Activated T-helper 1 cell treated with Interleukin-2 at 50 U/mL for 16 hours (primary cell): ENCODE data around the gene PROSER3.

Source experiments
- DNase-seq: peaks from one replicate; pipeline ENCODE4 v3.0.0-alpha.2; 2020; ENCODE audit warnings: low read depth

The PROSER3 gene

GRCh38 chr19:35777086-35777841 lies 19.3 kb downstream of the PROSER3 start:
- no peak for DNase-seq

DNA sequence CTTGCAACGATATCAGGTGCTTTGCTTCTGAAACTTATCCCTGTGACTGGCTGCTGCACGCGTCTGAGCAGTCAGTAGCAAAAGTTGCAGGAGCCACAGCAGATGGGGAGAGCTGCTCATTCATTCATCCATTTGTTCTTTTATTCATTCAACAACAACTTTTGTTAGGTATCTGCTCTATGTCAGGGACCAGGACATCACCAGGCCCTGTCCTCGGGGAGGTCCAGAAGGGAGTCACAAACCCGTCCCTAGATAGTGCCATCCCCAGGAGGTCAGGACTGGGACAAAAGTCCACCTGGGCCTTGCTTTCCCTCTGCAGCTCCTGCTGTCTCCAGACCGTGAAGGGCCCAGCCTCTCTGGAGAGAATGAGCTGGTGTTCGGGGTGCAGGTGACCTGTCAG lies 20.0 kb downstream of the PROSER3 start:
- no peak for DNase-seq

DNA sequence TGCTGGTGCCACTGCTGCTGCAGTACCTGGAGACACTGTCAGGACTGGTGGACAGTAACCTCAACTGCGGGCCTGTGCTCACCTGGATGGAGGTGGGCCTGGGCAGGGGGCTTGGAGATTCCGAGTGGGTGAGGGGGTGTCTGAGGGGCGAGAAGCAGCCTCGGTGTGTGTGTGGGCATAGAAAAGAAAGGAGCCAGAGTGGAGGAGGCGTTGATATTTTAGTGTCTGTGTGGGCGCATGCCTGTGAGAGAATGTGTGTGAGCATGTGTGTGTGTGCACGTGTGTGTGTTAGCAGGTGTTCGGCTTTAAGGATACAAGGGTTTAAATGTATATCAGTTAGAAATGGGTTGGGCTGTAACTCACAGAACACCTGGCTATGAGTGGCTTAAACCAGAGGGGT lies 21.1 kb downstream of the PROSER3 start:
- no peak for DNase-seq

DNA sequence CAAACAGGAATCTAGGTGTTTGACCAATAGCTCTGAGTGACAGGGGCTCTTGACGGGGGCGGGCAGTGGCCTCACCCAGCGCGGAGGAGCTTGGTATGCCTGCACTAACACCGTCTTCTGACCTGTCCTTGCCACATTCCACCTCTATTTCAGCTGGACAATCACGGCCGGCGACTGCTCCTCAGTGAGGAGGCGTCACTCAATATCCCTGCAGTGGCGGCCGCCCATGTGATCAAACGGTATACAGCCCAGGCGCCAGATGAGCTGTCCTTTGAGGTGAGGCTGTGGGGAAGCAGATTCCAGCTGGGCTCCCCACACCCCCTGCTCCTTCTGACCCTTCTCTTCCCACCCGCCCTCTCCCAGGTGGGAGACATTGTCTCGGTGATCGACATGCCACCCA lies 22.1 kb downstream of the PROSER3 start:
- no peak for DNase-seq

DNA sequence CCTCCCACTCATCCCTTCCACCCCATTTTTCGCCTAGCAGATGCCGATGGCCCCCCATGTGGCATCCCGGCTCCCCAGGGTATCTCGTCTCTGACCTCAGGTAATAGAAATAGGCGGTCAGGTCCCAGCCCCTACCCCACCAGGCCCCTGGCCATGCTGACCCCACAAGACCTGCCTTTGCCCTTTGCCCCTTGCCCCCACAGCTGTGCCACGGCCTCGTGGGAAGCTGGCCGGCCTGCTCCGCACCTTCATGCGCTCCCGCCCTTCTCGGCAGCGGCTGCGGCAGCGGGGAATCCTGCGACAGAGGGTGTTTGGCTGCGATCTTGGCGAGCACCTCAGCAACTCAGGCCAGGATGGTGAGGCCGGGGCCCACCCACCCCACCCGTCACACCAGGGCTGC lies 22.7 kb downstream of the PROSER3 start:
- DNase-seq, result no peak

GRCh38 chr19:35781650-35782049 lies 23.7 kb downstream of the PROSER3 start:
- no peak for DNase-seq

- no peak for DNase-seq
These were observed 24.6 kb downstream of the PROSER3 start for GRCh38 chr19:35782589-35782988.

GRCh38 chr19:35783469-35784434 lies 25.8 kb downstream of the PROSER3 start:
- no peak for DNase-seq

- no peak for DNase-seq
These were observed 26.7 kb downstream of the PROSER3 start for GRCh38 chr19:35784503-35785338.

DNA sequence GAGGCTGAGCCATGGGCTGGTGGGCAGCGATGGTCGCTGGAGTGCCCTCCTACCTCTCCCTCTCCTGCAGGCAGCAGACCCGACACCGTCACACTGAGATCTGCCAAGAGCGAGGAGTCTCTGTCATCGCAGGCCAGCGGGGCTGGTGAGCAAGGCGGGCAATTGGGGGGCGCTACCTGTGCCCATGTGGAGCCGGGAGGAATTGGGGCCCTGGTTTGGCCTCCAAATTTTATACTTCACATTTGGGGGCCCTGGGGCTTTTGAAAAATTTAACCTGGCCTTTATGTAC lies 27.3 kb downstream of the PROSER3 start:
- no peak for DNase-seq

- DNase-seq, result no peak
These were observed 28.6 kb downstream of the PROSER3 start for GRCh38 chr19:35786299-35787160.

DNA sequence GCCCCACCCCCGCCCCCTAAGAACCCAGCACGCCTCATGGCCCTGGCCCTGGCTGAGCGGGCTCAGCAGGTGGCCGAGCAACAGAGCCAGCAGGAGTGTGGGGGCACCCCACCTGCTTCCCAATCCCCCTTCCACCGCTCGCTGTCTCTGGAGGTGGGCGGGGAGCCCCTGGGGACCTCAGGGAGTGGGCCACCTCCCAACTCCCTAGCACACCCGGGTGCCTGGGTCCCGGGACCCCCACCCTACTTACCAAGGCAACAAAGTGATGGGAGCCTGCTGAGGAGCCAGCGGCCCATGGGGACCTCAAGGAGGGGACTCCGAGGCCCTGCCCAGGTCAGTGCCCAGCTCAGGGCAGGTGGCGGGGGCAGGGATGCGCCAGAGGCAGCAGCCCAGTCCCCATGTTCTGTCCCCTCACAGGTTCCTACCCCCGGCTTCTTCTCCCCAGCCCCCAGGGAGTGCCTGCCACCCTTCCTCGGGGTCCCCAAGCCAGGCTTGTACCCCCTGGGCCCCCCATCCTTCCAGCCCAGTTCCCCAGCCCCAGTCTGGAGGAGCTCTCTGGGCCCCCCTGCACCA lies 29.3 kb downstream of the PROSER3 start:
- no peak for DNase-seq

GRCh38 chr19:35788205-35788960 lies 30.4 kb downstream of the PROSER3 start:
- DNase-seq, result no peak

DNA sequence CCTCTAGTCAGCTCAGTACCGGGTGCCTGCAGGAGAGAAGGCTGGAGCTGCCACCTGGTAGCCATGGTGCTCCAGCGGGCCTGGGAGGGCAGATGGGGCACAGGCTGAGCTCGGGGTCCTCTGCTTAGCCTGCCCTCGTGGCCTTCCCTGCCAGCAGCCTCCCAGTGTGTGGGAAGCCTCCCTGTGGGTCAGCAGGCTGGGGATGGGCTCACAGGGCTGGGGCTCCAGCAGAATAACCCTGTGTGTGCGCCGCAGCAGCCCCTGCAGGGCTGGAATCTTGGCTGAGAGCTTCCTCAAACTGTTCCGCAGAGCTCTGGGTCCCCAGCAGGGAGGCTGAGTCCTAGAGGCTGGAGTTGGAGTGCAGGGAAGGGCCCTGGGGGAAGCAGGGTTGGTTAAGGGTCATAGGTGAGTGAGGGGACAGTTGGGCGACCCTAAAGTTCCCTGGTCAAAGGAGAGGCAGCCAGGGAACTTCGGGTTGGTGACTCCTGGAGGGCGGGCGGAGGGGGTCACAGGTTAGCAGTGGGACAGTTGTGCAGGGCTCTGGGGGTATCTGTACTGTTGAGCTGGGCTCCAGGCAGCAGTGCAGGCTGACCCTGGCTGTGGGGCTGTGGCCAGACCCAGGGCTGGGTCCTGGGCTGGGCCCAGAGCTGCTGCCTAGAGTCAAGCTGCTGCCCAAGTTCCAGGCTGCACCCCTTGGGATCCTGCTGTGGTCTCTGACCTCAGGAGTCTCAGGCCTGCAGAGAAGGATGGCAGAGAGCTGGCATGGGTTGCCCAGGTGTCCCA lies 31.4 kb downstream of the PROSER3 start:
- DNase-seq, result no peak

DNA sequence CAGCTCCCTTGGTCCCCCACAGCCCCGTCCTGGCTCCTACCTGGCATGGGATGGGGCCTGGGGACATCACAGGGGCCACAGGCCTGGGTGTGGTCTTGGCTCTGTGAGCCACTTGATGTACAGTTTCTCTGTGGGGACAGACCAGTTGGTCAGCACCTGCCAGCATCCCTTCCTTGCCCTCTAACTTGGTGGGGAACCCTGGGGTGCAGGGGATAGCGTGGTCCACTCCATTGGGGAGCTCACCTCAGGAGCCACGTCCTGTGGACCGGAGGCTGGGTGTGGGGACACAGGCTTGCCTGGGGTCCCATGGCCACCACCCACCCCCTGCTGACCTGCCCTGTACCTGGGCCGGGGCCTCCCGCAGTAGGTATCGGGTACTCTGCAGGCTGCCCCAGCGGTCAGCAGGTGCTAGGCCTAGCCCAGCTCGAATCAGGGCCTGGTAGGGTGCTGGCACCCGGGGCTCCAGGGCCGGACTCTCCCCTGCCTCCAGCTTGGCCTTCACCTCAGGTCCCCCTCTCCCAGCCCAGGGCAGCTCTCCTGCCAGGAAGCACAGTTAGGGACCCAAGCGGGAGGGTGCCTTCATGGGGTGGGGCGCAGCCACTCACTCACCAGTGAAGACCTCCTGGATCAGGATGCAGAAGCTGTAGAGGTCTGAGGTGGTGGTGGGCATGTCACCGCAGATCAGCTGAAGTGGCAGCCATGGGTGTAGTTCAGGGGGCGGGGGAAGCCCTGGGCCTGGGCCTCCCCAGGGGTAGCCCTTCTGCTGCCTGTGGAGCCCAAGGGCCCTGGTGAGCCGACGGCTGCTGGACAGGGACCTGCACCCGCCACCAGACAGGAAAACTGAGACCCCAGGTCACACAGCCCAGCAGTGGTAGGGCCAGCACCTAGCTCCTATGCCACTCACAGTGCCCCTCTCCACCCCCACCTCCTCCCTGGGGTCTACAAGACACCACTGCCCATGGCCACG lies 32.3 kb downstream of the PROSER3 start:
- DNase-seq, result no peak

DNA sequence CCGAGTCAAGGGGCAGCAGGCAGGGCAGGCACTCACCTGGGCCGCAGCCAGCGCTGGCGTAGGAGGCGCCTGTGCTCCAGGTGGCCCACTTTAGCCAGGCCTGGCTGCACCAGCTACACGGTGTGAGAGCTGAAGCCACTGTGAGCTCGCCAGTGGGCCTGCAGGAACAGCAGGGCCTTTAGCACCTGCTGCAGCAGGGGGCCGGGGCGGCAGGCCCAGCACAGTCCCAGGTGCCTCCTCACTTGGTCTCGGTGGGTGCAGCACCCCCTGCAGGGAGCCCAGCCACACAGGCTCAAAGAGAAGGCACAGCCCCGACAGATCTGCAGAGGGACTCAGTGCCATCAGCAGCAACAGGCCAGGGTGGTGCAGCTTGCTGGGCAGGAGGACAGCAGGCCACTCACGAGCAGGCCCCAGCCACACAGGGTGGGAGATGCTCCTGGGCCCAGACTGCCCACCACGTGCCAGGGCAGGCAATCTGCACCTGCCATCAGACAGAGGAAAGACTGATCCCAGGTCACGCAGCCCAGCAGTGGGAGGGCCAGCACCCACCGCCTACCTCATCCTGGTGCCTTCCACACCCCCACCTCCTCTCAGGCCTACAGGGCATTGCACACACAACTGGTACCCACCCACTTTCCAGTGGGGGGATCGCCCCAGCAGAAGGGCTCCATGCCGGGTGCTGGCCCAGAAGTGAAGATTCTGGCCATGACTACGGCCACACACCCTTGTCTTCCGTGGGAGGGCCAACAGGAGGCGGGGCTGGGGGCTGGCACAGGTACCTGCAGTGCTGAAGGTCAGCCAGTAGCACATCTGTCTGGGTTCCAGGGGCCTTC lies 33.2 kb downstream of the PROSER3 start:
- DNase-seq, result no peak

DNA sequence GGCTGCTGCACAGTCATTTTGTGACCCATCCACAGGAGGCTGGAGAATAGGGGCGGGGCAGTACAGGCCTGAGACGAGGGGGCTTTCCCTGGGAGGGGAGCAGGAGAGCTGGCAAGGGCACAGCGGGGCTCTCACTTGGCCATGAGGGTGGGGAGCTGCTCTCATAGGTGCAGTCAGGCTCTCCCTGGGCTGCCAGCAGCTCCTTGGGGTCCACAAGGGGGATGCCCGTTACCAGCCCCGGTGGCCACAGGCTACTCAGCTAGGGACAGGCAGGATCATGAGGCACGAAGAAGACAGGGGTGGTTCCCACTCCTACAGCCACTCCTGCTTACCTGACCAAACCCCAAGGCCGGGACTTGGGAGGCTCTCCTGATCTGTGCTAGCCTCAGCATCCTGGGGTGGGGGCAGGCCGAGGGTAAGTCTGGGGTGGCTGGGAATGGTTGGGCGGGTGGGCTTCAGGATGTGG lies 33.9 kb downstream of the PROSER3 start:
- DNase-seq, result no peak
